Measurements from ENCODE around the gene HES3. TPM values are rescaled to one million over a fixed set of nuclear protein-coding genes. Genes with fewer than 3 reads are reported as not detected.

HES3 gene
- total RNA-seq, 4 donors from 2014 or later, result not detected

GRCh38 chr1:6266641-6267040 is 22.7 kb downstream of the HES3 start:
- intact Hi-C loops (cut with DNase I; ENCODE audit: low total_unique reads), result no loop called here
- no peak for DNase-seq
- Histone ChIP-seq H3K27me3 (peaks cover 15 to 23% (median 22%) of the 10 kb centered on the region in 3 donors), H3K4me3 (no peak overlapping the region), H3K4me1 (peaks cover 0 to 7% of the 10 kb centered on the region in 2 donors), H3K9me3 (no peaks in the 10 kb centered on the region), H3K27ac (no peak overlapping the region), H3K36me3 (no peaks in the 10 kb centered on the region)
- TF ChIP-seq, protein P1, sequence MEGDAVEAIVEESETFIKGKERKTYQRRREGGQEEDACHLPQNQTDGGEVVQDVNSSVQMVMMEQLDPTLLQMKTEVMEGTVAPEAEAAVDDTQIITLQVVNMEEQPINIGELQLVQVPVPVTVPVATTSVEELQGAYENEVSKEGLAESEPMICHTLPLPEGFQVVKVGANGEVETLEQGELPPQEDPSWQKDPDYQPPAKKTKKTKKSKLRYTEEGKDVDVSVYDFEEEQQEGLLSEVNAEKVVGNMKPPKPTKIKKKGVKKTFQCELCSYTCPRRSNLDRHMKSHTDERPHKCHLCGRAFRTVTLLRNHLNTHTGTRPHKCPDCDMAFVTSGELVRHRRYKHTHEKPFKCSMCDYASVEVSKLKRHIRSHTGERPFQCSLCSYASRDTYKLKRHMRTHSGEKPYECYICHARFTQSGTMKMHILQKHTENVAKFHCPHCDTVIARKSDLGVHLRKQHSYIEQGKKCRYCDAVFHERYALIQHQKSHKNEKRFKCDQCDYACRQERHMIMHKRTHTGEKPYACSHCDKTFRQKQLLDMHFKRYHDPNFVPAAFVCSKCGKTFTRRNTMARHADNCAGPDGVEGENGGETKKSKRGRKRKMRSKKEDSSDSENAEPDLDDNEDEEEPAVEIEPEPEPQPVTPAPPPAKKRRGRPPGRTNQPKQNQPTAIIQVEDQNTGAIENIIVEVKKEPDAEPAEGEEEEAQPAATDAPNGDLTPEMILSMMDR (IDR thresholded peaks at IDR 0.05 in 4 of 5, conservative IDR thresholded peaks at IDR 0.05 in 1 of 5), result no peak
- no peak for ATAC-seq
- in situ Hi-C loops (cut with MboI; ENCODE audit: low sequenced_read_pairs in 4 of 4), result no loop called here

GRCh38 chr1:6267686-6268322 is 23.8 kb downstream of the HES3 start:
- peaks cover 5 to 14% (median 10%) of the 10 kb centered on the region in 3 donors for H3K27me3 ChIP-seq
- DNase-seq (no peak), ATAC-seq (no peak)
- in situ Hi-C loops (cut with MboI; ENCODE audit: low sequenced_read_pairs in 4 of 4) (no loop called here), intact Hi-C loops (cut with DNase I; ENCODE audit: low total_unique reads) (no loop called here)
- peaks cover 0 to 2% of the 10 kb centered on the region in 2 donors for H3K4me1 ChIP-seq
- H3K36me3 ChIP-seq, result no peaks in the 10 kb centered on the region
- H3K27ac ChIP-seq, result no peak overlapping the region
- H3K4me3 ChIP-seq, result no peak overlapping the region
- H3K9me3 ChIP-seq, result no peaks in the 10 kb centered on the region
- no peak for TF ChIP-seq POLR2A (IDR thresholded peaks at IDR 0.05)
- TF ChIP-seq, protein P1 (IDR thresholded peaks at IDR 0.05 in 4 of 5, conservative IDR thresholded peaks at IDR 0.05 in 1 of 5), result no peak

- ATAC-seq, result no peak
- intact Hi-C loops (cut with DNase I; ENCODE audit: low total_unique reads), result no loop called here
- no peak for TF ChIP-seq POLR2A (IDR thresholded peaks at IDR 0.05)
- TF ChIP-seq, protein P1 (IDR thresholded peaks at IDR 0.05 in 4 of 5, conservative IDR thresholded peaks at IDR 0.05 in 1 of 5), result no peak
- Histone ChIP-seq H3K36me3 (no peaks in the 10 kb centered on the region), H3K4me1 (no peaks in the 10 kb centered on the region), H3K27ac (no peak overlapping the region), H3K4me3 (no peak overlapping the region), H3K9me3 (no peaks in the 10 kb centered on the region), H3K27me3 (peaks cover 2 to 8% (median 6%) of the 10 kb centered on the region in 3 donors)
- in situ Hi-C loops (cut with MboI; ENCODE audit: low sequenced_read_pairs in 4 of 4), result no loop called here
- no peak for DNase-seq
Measured at GRCh38 chr1:6268415-6268814, 24.4 kb downstream of the HES3 start.

GRCh38 chr1:6269296-6269695 is 25.3 kb downstream of the HES3 start:
- Histone ChIP-seq H3K27ac (no peak overlapping the region), H3K9me3 (no peaks in the 10 kb centered on the region), H3K36me3 (no peaks in the 10 kb centered on the region), H3K4me1 (no peaks in the 10 kb centered on the region), H3K4me3 (no peak overlapping the region), H3K27me3 (no peaks in the 10 kb centered on the region)
- TF ChIP-seq, protein P1 (IDR thresholded peaks at IDR 0.05 in 4 of 5, conservative IDR thresholded peaks at IDR 0.05 in 1 of 5), result no peak
- TF ChIP-seq POLR2A (IDR thresholded peaks at IDR 0.05), result no peak
- DNase-seq (no peak), ATAC-seq (no peak)
- intact Hi-C loops (cut with DNase I; ENCODE audit: low total_unique reads), result no loop called here
- in situ Hi-C loops (cut with MboI; ENCODE audit: low sequenced_read_pairs in 4 of 4), result no loop called here
